AG04449 (cell line): ENCODE results near the gene EIPR1.

ENCODE experiments used
- CTCF ChIA-PET: fragments of 350-600 bp; formaldehyde crosslinking; extraction: SDS; loops from one replicate; lab custom pipeline; 2021; ENCODE audit warnings: antibody characterized with exemption; lab: Yijun Ruan, JAX
- POLR2A ChIA-PET: fragments of 400-600, 350-600 bp; formaldehyde crosslinking; extraction: SDS; loops from one replicate; lab custom pipeline; 2020; ENCODE audit warnings: antibody characterized with exemption, inconsistent platforms; lab: Yijun Ruan, JAX
- DNase-seq: peaks from one replicate; pipeline ENCODE4 v3.0.0-alpha.2; 2010; ENCODE audit warnings: low read depth, low spot score
- H3K4me3 ChIP-seq: 2 replicates; pipeline ENCODE4 v1.5.1; 2011; ENCODE audit warnings: low read depth, mild to moderate bottlenecking, control low read depth, low read length
- TF ChIP-seq, protein P1 (sequence below): IDR thresholded peaks from one replicate; pipeline ENCODE4 v1.5.1; 2011; ENCODE audit warnings: mild to moderate bottlenecking, moderate library complexity, low read length, control low read depth, inconsistent platforms; ENCODE audit not compliant: insufficient read depth; ENCODE audit errors: missing control alignments

Gene EIPR1

GRCh38 chr2:3294069-3294468 lies 83.5 kb downstream of the EIPR1 start:
- TF ChIP-seq, protein P1, sequence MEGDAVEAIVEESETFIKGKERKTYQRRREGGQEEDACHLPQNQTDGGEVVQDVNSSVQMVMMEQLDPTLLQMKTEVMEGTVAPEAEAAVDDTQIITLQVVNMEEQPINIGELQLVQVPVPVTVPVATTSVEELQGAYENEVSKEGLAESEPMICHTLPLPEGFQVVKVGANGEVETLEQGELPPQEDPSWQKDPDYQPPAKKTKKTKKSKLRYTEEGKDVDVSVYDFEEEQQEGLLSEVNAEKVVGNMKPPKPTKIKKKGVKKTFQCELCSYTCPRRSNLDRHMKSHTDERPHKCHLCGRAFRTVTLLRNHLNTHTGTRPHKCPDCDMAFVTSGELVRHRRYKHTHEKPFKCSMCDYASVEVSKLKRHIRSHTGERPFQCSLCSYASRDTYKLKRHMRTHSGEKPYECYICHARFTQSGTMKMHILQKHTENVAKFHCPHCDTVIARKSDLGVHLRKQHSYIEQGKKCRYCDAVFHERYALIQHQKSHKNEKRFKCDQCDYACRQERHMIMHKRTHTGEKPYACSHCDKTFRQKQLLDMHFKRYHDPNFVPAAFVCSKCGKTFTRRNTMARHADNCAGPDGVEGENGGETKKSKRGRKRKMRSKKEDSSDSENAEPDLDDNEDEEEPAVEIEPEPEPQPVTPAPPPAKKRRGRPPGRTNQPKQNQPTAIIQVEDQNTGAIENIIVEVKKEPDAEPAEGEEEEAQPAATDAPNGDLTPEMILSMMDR = no peak
- CTCF ChIA-PET = no interaction called here
- POLR2A ChIA-PET = no interaction called here
- no peak overlapping the region for H3K4me3 ChIP-seq
- no peak for DNase-seq

GRCh38 chr2:3293221-3293620 lies 84.4 kb downstream of the EIPR1 start:
- TF ChIP-seq, protein P1 = no peak
- CTCF ChIA-PET = no interaction called here
- POLR2A ChIA-PET = no interaction called here
- DNase-seq = no peak
- no peak overlapping the region for H3K4me3 ChIP-seq

DNA sequence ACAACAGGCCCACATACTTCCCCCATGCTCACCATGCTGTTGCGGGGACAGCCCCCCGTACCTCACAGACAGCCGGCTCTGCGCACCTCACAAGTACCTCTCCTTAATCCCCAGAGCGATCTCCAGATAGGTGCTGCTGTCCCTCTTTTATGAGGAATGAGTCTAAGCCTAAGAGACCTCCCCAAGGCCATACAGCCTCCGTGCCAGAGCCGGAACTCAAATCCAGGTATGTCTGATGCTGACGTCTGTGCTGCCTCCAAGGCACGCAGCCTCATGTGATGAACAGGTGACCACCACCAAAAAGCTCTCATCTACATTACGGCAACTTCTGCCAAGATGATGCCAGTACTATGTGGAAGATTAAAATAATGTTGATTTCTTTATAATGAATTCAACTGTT lies 85.2 kb downstream of the EIPR1 start:
- TF ChIP-seq, protein P1 = no peak

DNA sequence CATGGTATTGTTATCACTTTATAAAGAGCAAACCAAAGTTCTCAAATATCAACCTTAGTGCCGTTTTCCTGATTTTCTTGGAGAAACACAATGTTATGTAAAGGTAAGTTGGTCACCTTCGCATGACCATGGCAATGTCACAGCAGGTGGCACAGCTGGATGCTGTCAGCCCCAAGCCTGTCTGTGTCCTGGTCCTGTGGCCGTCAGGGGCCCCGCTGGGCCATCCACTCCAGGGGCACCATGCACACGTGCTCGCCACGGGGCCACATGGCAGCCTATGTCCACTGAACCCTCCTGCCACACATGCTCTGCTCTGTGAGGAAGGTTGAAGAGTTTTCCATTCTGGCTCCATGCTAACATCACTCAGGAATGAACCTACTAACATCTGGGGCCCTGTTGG lies 85.9 kb downstream of the EIPR1 start:
- no peak for DNase-seq
- ChIA-PET POLR2A (no interaction called here), CTCF (no interaction called here)
- TF ChIP-seq, protein P1 = no peak
- no peak overlapping the region for H3K4me3 ChIP-seq

More for the DNA sequence above, 85.2 kb downstream of the EIPR1 start:
- H3K4me3 ChIP-seq = no peak overlapping the region
- POLR2A ChIA-PET = no interaction called here
- CTCF ChIA-PET = interaction anchor here (1.0 kb wide), 1 partner anchor 10 kb away, joined by 3 read pairs; no protein-coding TSS in a partner anchor
- DNase-seq = no peak

GRCh38 chr2:3291113-3291512 lies 86.5 kb downstream of the EIPR1 start:
- TF ChIP-seq, protein P1 = no peak
- CTCF ChIA-PET = no interaction called here
- POLR2A ChIA-PET = no interaction called here
- DNase-seq = no peak
- H3K4me3 ChIP-seq = no peak overlapping the region

DNA sequence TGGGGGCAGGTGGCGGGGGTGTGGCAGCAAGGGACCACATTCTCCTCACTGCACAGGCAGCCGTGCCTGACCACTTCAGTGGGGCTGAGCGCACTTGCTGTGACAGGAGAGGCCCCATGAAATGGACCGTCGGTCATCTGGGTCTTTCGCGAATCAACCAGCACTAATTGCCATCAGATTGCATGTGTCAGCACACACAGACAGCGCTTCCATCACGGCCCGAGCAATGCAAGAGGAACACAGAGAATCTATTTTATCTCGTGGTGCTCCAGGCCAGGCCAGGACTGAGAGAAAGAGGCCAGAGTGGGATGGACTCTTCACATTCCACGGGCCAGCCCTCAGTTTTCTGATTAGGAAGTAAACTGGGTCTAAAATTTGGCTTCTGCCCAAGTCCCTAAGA lies 87.0 kb downstream of the EIPR1 start:
- TF ChIP-seq, protein P1 = no peak
- CTCF ChIA-PET = no interaction called here
- H3K4me3 ChIP-seq = no peak overlapping the region
- DNase-seq = no peak
- POLR2A ChIA-PET = no interaction called here
